B cell (primary cell): ENCODE data around the gene DOCK8. TPM values are rescaled to one million over a fixed set of nuclear protein-coding genes. Genes with fewer than 3 reads are reported as not detected.

ENCODE experiments used
- ATAC-seq: fragments of 200-7000 bp; cut with Tn5 transposase; one replicate; pipeline ENCODE4 v1.10.0; 2021; ENCODE audit warnings: low read depth, mild to moderate bottlenecking, moderate number of reproducible peaks, moderate library complexity
- CTCF ChIA-PET: fragments of 350-600 bp; sonication (Branson Sonifier 250); formaldehyde crosslinking; loops from one replicate; lab custom pipeline; 2021; ENCODE audit warnings: antibody characterized with exemption, inconsistent platforms; lab: Charles Lee
- POLR2A ChIA-PET: fragments of 350-600 bp; sonication (Branson Sonifier 250); formaldehyde crosslinking; loops from one replicate; lab custom pipeline; 2021; ENCODE audit warnings: antibody characterized with exemption; lab: Charles Lee
- DNase-seq: peaks from one replicate; pipeline ENCODE4 v3.0.0; 2013
- H2AFZ ChIP-seq: 2 replicates; pipeline ENCODE4 v1.6.1; 2012; ENCODE audit warnings: mild to moderate bottlenecking, low read depth, low read length; ENCODE audit not compliant: insufficient read depth, poor library complexity, severe bottlenecking
- H3K27ac ChIP-seq, 2 donors: 1 replicate in 1 of 2; 2 replicates in 1 of 2; pipeline ENCODE4 v1.5.1; 2012 to 2013; ENCODE audit warnings: low read length in 2 of 2, mild to moderate bottlenecking in 2 of 2, moderate library complexity in 1 of 2
- H3K27me3 ChIP-seq, 4 experiments: fragments of 200-600 bp in 1 of 4; sonication (generic) in 1 of 4; replicated peaks in 1 of 4; 1 replicate in 2 of 4; 2 replicates in 2 of 4; pipeline versions ENCODE4 v1.6.1 to v1.7.0; 2013 to 2016; ENCODE audit warnings: low read length in 3 of 4, mild to moderate bottlenecking in 2 of 4, mixed read lengths in 1 of 4, moderate library complexity in 1 of 4; ENCODE audit not compliant: insufficient read depth in 4 of 4, control insufficient read depth in 3 of 4; ENCODE audit errors: control extremely low read depth in 1 of 4
- H3K36me3 ChIP-seq, 2 experiments: replicated peaks in 1 of 2; 1 replicate in 1 of 2; 2 replicates in 1 of 2; pipeline versions ENCODE4 v1.6.1 to v1.7.1; 2013; ENCODE audit warnings: low read length in 1 of 2; ENCODE audit not compliant: insufficient read depth in 2 of 2, control insufficient read depth in 1 of 2; ENCODE audit errors: control extremely low read depth in 1 of 2, extremely low read depth in 1 of 2
- H3K4me1 ChIP-seq, 2 donors: fragments of 200-600 bp in 1 of 2; sonication (generic) in 1 of 2; 1 replicate in 1 of 2; 2 replicates in 1 of 2; pipeline versions ENCODE4 v1.5.1 to v1.6.1; 2013 to 2017; ENCODE audit warnings: low read length in 2 of 2; ENCODE audit not compliant: control insufficient read depth in 2 of 2, insufficient read depth in 2 of 2
- H3K4me2 ChIP-seq: replicated peaks from 2 replicates; pipeline ENCODE3; 2012; ENCODE audit warnings: mild to moderate bottlenecking, low read depth, low read length; ENCODE audit not compliant: poor library complexity, severe bottlenecking
- H3K4me3 ChIP-seq, 5 experiments: fragments of 200-600 bp in 1 of 5; sonication (generic) in 1 of 5; 1 replicate in 3 of 5; 2 replicates in 2 of 5; pipeline versions ENCODE4 v1.5.1 to v1.7.0; 2011 to 2016; ENCODE audit warnings: low read length in 4 of 5, mild to moderate bottlenecking in 4 of 5, low read depth in 2 of 5, control low read depth in 1 of 5, moderate library complexity in 1 of 5; ENCODE audit not compliant: insufficient read depth in 1 of 5; ENCODE audit errors: control extremely low read depth in 1 of 5, extremely low read depth in 1 of 5
- H3K79me2 ChIP-seq: fragments of 200-600 bp; sonication (generic); one replicate; pipeline ENCODE4 v1.6.0; 2016; ENCODE audit warnings: low read length; ENCODE audit not compliant: control insufficient read depth, insufficient read depth
- H3K9ac ChIP-seq: fragments of 200-600 bp; sonication (generic); 2 replicates; pipeline ENCODE4 v1.6.1; 2017; ENCODE audit warnings: mild to moderate bottlenecking, low read length, moderate library complexity
- H3K9me3 ChIP-seq, 3 donors: one replicate each; pipeline versions ENCODE4 v1.6.1 to v1.7.1; 2013; ENCODE audit warnings: low read length in 2 of 3; ENCODE audit not compliant: control insufficient read depth in 2 of 3, insufficient read depth in 1 of 3; ENCODE audit errors: control extremely low read depth in 1 of 3
- H4K20me1 ChIP-seq: 2 replicates; pipeline ENCODE4 v1.6.0; 2012; ENCODE audit warnings: mild to moderate bottlenecking, low read length; ENCODE audit not compliant: insufficient read depth, control insufficient read depth, poor library complexity, severe bottlenecking
- H3K27ac Mint-ChIP-seq: one replicate; pipeline ENCODE4 v1.8.0; 2021; ENCODE audit warnings: mixed read lengths
- H3K27me3 Mint-ChIP-seq: one replicate; pipeline ENCODE4 v1.8.0; 2021; ENCODE audit warnings: mixed read lengths
- H3K4me1 Mint-ChIP-seq: one replicate; pipeline ENCODE4 v1.8.0; 2021; ENCODE audit warnings: mixed read lengths
- H3K4me3 Mint-ChIP-seq: one replicate; pipeline ENCODE4 v1.8.0; 2021; ENCODE audit warnings: mixed read lengths
- H3K9me3 Mint-ChIP-seq: one replicate; pipeline ENCODE4 v1.8.0; 2022; ENCODE audit warnings: mixed read lengths; ENCODE audit not compliant: insufficient read depth
- CTCF ChIP-seq: fragments of 200-600 bp; IDR thresholded peaks from one replicate; pipeline ENCODE4 v1.8.0; 2022; ENCODE audit warnings: antibody characterized with exemption, mild to moderate bottlenecking
- EZH2 ChIP-seq: IDR thresholded peaks from 2 replicates; pipeline ENCODE4 v1.6.1; 2012; ENCODE audit warnings: borderline replicate concordance, low read depth, mild to moderate bottlenecking, moderate library complexity, low read length; ENCODE audit not compliant: insufficient read depth, poor library complexity, severe bottlenecking
- WGBS: methylation state at CpG from one replicate; pipeline ENCODE4 v1.1.5; 2013; ENCODE audit warnings: missing lambda C conversion rate; ENCODE audit not compliant: insufficient coverage; 5-methylcytosine and 5-hydroxymethylcytosine counted together
- intact Hi-C: fragments of 100-400 bp; cut with micrococcal nuclease; formaldehyde crosslinking; loops from one replicate; pipeline ENCODE4 v1.10.0; 2022
- polyA plus RNA-seq: library from polyadenylated mRNA; depleted of rRNA; stranded (reverse); fragments of >200 nt; gene quantifications from 2 replicates; pipeline ENCODE4 v1.2.3, GENCODE V29; 2012
- total RNA-seq, 2 donors: library from RNA; stranded (reverse); fragments of 120-200 nt in 1 of 2; gene quantifications; 1 replicate in 1 of 2; 2 replicates in 1 of 2; pipeline versions ENCODE4 v1.2.3 to v1.2.4, GENCODE V29; 2013 to 2022

DOCK8 gene
- total and polyA plus RNA-seq, 2 donors (not counting 1 experiment from before 2014, with no cell fraction given): 47.6 to 288 TPM

DNA sequence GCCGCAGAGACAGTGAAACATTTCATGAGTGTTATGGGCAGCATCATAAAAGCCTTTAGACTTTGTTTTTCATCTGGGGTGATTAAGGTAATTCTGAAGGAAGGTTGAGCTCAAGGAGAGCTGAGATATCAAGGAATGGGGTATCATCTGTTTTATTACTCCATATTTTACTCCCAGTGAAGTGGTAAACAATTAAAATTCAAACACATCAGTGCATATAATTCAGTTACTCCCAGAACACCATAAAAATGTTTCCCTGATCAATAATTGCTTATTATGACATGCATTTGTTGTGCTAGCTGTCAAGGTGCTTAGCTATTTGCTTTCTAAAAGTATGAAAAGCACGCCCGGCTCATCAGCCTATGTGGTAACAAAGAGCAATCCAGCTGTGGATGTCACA is 81.7 kb downstream of the DOCK8 start:
- peaks cover 13% of the 10 kb centered on the region for H4K20me1 ChIP-seq
- CTCF ChIA-PET: interaction anchor here (1.4 to 4.3 kb wide), 5 partner anchors 10 to 81 kb away, joined by 3 to 19 read pairs (median 6); partner anchors contain the start of gene DOCK8
- 87% methylated on average over 2 of the region's 3 CpGs for WGBS
- no peak overlapping the region for H3K4me2 ChIP-seq
- Mint-ChIP-seq H3K27ac (peak overlapping the region; percentile 76), H3K4me3 (no peak overlapping the region), H3K4me1 (peaks cover 28% of the 10 kb centered on the region), H3K27me3 (no peaks in the 10 kb centered on the region), H3K9me3 (no peaks in the 10 kb centered on the region)
- peaks cover 18 to 19% of the 10 kb centered on the region in 2 donors for H3K4me1 ChIP-seq
- no peak for TF ChIP-seq EZH2
- no peak for TF ChIP-seq CTCF
- H3K9me3 ChIP-seq: no peaks in the 10 kb centered on the region
- H3K9ac ChIP-seq: no peak overlapping the region
- DNase-seq: no peak
- H3K79me2 ChIP-seq: peaks cover 64% of the 10 kb centered on the region
- no peak for ATAC-seq
- H3K27me3 ChIP-seq: no peaks in the 10 kb centered on the region
- POLR2A ChIA-PET: no interaction called here
- intact Hi-C loops: loop anchor here (2.0 kb wide), 1 partner anchor 16 kb away; no protein-coding TSS in a partner anchor
- H3K36me3 ChIP-seq: peaks cover 5 to 60% of the 10 kb centered on the region in 2 experiments
- no peak overlapping the region for H3K4me3 ChIP-seq
- H3K27ac ChIP-seq: peak overlapping the region in 1 of 2 donors; percentile 80
- no peak overlapping the region for H2AFZ ChIP-seq

- H3K4me1 ChIP-seq: peaks cover 18 to 19% of the 10 kb centered on the region in 2 donors
- intact Hi-C loops: loop anchor here (1.0 to 2.0 kb wide), 3 partner anchors 17 to 83 kb away; partner anchors contain the start of gene DOCK8
- no peaks in the 10 kb centered on the region for H3K27me3 ChIP-seq
- peaks cover 6 to 65% of the 10 kb centered on the region in 2 experiments for H3K36me3 ChIP-seq
- peak overlapping the region; percentile 76 for H3K27ac Mint-ChIP-seq
- peak; percentile 81 for DNase-seq
- ATAC-seq: peak; percentile 94
- peaks cover 66% of the 10 kb centered on the region for H3K79me2 ChIP-seq
- no peaks in the 10 kb centered on the region for H3K27me3 Mint-ChIP-seq
- H3K4me1 Mint-ChIP-seq: peaks cover 28% of the 10 kb centered on the region
- peak overlapping the region; percentile 52 for H2AFZ ChIP-seq
- no peaks in the 10 kb centered on the region for H3K9me3 Mint-ChIP-seq
- peak overlapping the region; percentile 61 for H3K4me2 ChIP-seq
- no peaks in the 10 kb centered on the region for H3K9me3 ChIP-seq
- no peak for TF ChIP-seq CTCF
- no peak for TF ChIP-seq EZH2
- POLR2A ChIA-PET: interaction anchor here (1.2 kb wide), 1 partner anchor 82 kb away, joined by 10 read pairs; the partner anchor contains the start of gene DOCK8
- WGBS: 29% methylated on average over 2 of the region's 6 CpGs
- H3K4me3 Mint-ChIP-seq: peak overlapping the region; percentile 63
- CTCF ChIA-PET: interaction anchor here (1.0 to 4.3 kb wide), 8 partner anchors 9 to 123 kb away, joined by 3 to 19 read pairs (median 4); partner anchors contain the start of gene DOCK8
- peak overlapping the region; percentile 19 for H3K9ac ChIP-seq
- peaks cover 13% of the 10 kb centered on the region for H4K20me1 ChIP-seq
- peak overlapping the region; percentile 34 to 80 for H3K27ac ChIP-seq
- peak overlapping the region in 2 of 5 experiments; percentile 5 to 8 for H3K4me3 ChIP-seq
Observed at GRCh38 chr9:297104-297972, 82.7 kb downstream of the DOCK8 start.
